HG02759 (cell line): Measurements from ENCODE around the gene KLK12.

Experiments
- ATAC-seq: cut with Tn5 transposase; IDR thresholded peaks from one replicate; pipeline ENCODE4 v1.9.1; 2021; ENCODE audit warnings: mild to moderate bottlenecking, moderate library complexity; ENCODE audit not compliant: unreplicated experiment

Gene KLK12

DNA sequence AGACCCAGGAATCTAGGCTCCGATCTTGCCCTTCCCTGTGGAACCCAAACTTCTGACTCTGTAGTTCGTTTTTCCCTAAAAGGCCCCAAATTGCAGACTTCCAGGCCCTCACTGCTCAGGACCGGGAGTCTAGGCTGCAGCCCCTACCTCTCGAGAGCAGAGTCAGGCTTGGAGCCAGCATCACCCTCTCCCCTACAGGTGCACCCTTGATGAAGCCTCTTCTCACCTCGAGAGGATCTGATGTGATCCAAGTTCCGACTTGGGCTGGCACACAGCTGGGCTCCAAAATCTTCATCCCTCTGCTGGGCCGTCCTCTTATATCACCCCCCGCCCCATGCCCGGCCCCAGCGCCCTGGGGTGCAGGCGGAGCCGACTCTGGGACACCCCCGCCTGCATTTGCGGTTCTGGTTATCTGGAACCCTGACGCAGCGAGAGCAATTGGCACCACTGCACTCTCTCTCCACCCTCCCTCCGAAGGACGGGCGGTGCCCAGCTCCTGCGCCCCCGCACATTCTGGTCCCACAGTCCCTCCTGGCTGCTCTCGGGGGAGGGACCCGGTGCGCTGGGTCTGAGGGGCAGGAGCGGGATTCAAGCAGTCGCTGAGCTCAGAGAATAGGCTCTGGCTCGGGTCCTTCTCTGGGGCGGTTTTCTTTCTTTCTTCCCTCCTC is 51.0 kb downstream of the KLK12 start, which contains the start of gene KLK7:
Gene KLK7 (minus strand): TSS at position 293 of the 668 bp plus-strand sequence. CDS start 1,518 bp downstream, outside the sequence.
- ATAC-seq: no peak

GRCh38 chr19:50982186-50982585 is 52.6 kb downstream of the KLK12 start:
- no peak for ATAC-seq

DNA sequence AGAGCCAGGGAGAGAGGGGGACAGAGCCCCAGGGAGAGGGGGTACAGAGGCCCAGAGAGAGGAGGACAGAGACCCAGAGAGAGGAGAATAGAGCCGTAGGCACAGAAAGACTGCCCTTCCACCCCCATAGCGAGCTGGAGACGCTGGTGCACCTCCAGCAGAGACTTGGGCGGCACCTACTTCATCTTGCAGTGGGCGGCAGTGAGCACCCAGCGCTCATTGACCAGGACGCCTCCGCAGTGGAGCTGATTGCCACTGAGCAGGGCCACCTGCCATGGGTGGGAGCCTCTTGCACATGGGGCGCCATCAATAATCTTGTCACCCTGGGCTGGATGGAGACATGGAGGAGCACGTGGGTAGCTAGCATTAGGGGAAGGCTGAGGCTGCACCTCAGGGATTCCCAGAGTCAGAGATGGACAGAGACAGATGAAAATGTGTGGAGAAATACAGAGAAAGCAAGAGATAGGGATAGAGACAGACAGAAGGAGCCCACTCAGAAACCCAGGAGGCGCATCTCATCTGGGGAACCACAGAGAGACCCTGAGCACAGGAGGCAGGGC is 53.1 kb downstream of the KLK12 start:
- ATAC-seq: no peak

- ATAC-seq: no peak
These were observed 54.6 kb downstream of the KLK12 start for GRCh38 chr19:50980208-50980607.

GRCh38 chr19:50979758-50980157 is 55.0 kb downstream of the KLK12 start:
- ATAC-seq: no peak
